IMR-90 (cell line): ENCODE measurements around the gene IL17F. TPM values are rescaled to one million over a fixed set of nuclear protein-coding genes. Genes with fewer than 3 reads are reported as not detected.

Experiments used
- ATAC-seq: fragments of 200-7000 bp; cut with Tn5 transposase; 2 replicates; pipeline ENCODE4 v1.9.1; 2020; ENCODE audit warnings: low read depth, mild to moderate bottlenecking, moderate library complexity
- BruUV-seq: library from RNA; stranded (reverse); fragments of 400-500 nt; replicated peaks from 2 replicates; lab custom pipeline; 2021; lab: Mats Ljungman, UMichigan
- CTCF ChIA-PET: fragments of 300-600 bp; formaldehyde crosslinking; extraction: SDS; loops from one replicate; lab custom pipeline; 2021; ENCODE audit warnings: antibody characterized with exemption; lab: Yijun Ruan, JAX
- POLR2A ChIA-PET: fragments of 300-600 bp; sonication (Branson Sonifier 250); formaldehyde crosslinking; loops from one replicate; lab custom pipeline; 2022; ENCODE audit warnings: antibody characterized with exemption; ENCODE audit not compliant: unreplicated experiment; lab: Charles Lee
- DNase-seq: peaks from one replicate; pipeline ENCODE4 v3.0.0; 2013
- H2AFZ ChIP-seq: replicated peaks from 2 replicates; pipeline ENCODE3; 2013; ENCODE audit warnings: low read length, mild to moderate bottlenecking; ENCODE audit not compliant: poor library complexity
- H2AK5ac ChIP-seq: 2 replicates; pipeline ENCODE4 v1.6.1; 2013; ENCODE audit warnings: low read depth, low read length, inconsistent platforms
- H2AK9ac ChIP-seq: replicated peaks from 2 replicates; pipeline ENCODE3; 2013; ENCODE audit warnings: mild to moderate bottlenecking, low read depth, low read length, moderate library complexity; ENCODE audit not compliant: poor library complexity
- H2BK120ac ChIP-seq: 2 replicates; pipeline ENCODE4 v1.6.1; 2013; ENCODE audit warnings: low read depth, low read length, inconsistent platforms
- H2BK15ac ChIP-seq: 3 replicates; pipeline ENCODE4 v1.6.1; 2013; ENCODE audit warnings: low read depth, low read length, inconsistent platforms
- H2BK20ac ChIP-seq: 2 replicates; pipeline ENCODE4 v1.6.1; 2013; ENCODE audit warnings: low read depth, mild to moderate bottlenecking, inconsistent platforms, low read length, moderate library complexity
- H2BK5ac ChIP-seq: 2 replicates; pipeline ENCODE4 v1.6.1; 2013; ENCODE audit warnings: mild to moderate bottlenecking, low read depth, low read length, inconsistent platforms; ENCODE audit not compliant: poor library complexity, severe bottlenecking
- H3K14ac ChIP-seq: replicated peaks from 2 replicates; pipeline ENCODE4 v1.6.1; 2013; ENCODE audit warnings: low read depth, low read length, inconsistent platforms
- H3K18ac ChIP-seq: 2 replicates; pipeline ENCODE4 v1.6.1; 2013; ENCODE audit warnings: low read depth, low read length, control low read depth
- H3K23ac ChIP-seq: 2 replicates; pipeline ENCODE4 v1.6.1; 2013; ENCODE audit warnings: low read depth, low read length, inconsistent platforms
- H3K27ac ChIP-seq: 2 replicates; pipeline ENCODE4 v1.5.1; 2013; ENCODE audit warnings: mild to moderate bottlenecking, control low read depth, low read length; ENCODE audit not compliant: insufficient read depth
- H3K27me3 ChIP-seq: 2 replicates; pipeline ENCODE4 v1.6.1; 2013; ENCODE audit warnings: low read length; ENCODE audit not compliant: control insufficient read depth, insufficient read depth
- H3K36me3 ChIP-seq: 2 replicates; pipeline ENCODE4 v1.6.1; 2013; ENCODE audit warnings: low read length, mixed read lengths; ENCODE audit not compliant: control insufficient read depth, insufficient read depth
- H3K4ac ChIP-seq: 2 replicates; pipeline ENCODE4 v1.6.1; 2013; ENCODE audit warnings: low read depth, low read length, inconsistent platforms
- H3K4me1 ChIP-seq: 2 replicates; pipeline ENCODE4 v1.6.1; 2013; ENCODE audit warnings: low read length, mixed read lengths; ENCODE audit not compliant: control insufficient read depth, insufficient read depth
- H3K4me2 ChIP-seq: 2 replicates; pipeline ENCODE4 v1.6.1; 2013; ENCODE audit warnings: low read depth, mild to moderate bottlenecking, control low read depth, low read length, moderate library complexity
- H3K4me3 ChIP-seq: 2 replicates; pipeline ENCODE4 v1.5.1; 2013; ENCODE audit warnings: low read depth, mild to moderate bottlenecking, control low read depth, low read length, moderate library complexity; ENCODE audit not compliant: insufficient read depth
- H3K56ac ChIP-seq: 2 replicates; pipeline ENCODE4 v1.6.1; 2013; ENCODE audit warnings: low read length, inconsistent platforms; ENCODE audit not compliant: insufficient read depth; ENCODE audit errors: extremely low read depth
- H3K79me1 ChIP-seq, 2 experiments: 2 replicates each; pipeline ENCODE4 v1.6.1; 2013; ENCODE audit warnings: low read length in 2 of 2, inconsistent platforms in 1 of 2, low read depth in 1 of 2
- H3K9ac ChIP-seq: 2 replicates; pipeline ENCODE4 v1.6.1; 2013; ENCODE audit warnings: low read depth, low read length, control low read depth
- H3K9me1 ChIP-seq: 2 replicates; pipeline ENCODE4 v1.6.1; 2013; ENCODE audit warnings: low read length, inconsistent platforms; ENCODE audit not compliant: insufficient read depth
- H3K9me3 ChIP-seq: 2 replicates; pipeline ENCODE4 v1.6.1; 2013; ENCODE audit warnings: low read length; ENCODE audit not compliant: control insufficient read depth, insufficient read depth
- H4K20me1 ChIP-seq: 2 replicates; pipeline ENCODE4 v1.6.1; 2013; ENCODE audit warnings: low read length, inconsistent platforms; ENCODE audit not compliant: insufficient read depth
- H4K5ac ChIP-seq: 2 replicates; pipeline ENCODE4 v1.6.1; 2013; ENCODE audit warnings: mild to moderate bottlenecking, low read depth, low read length, control low read depth
- H4K8ac ChIP-seq, 2 experiments: 2 replicates each; pipeline ENCODE4 v1.6.1; 2013; ENCODE audit warnings: low read depth in 2 of 2, low read length in 2 of 2, control low read depth in 1 of 2, inconsistent platforms in 1 of 2
- H4K91ac ChIP-seq: 2 replicates; pipeline ENCODE4 v1.6.1; 2013; ENCODE audit warnings: low read depth, low read length, inconsistent platforms; ENCODE audit not compliant: insufficient read depth
- MAFK ChIP-seq: IDR thresholded peaks from 2 replicates; pipeline ENCODE4 v1.6.1; 2012; ENCODE audit warnings: low read depth, low read length, improper control_type of control experiment
- NFE2L2 ChIP-seq: fragments of 150-350 bp; IDR thresholded peaks from 2 replicates; pipeline ENCODE4 v1.6.1; 2016; ENCODE audit warnings: low read depth, mild to moderate bottlenecking, low read length
- RCOR1 ChIP-seq: IDR thresholded peaks from 2 replicates; pipeline ENCODE4 v1.6.1; 2012; ENCODE audit warnings: mild to moderate bottlenecking, low read length, improper control_type of control experiment; ENCODE audit not compliant: insufficient replicate concordance
- WGBS, 2 experiments: methylation state at CpG; one replicate each; pipeline versions ENCODE4 v1.1.5 to v1.1.7; 2013; ENCODE audit warnings: missing lambda C conversion rate in 2 of 2; ENCODE audit not compliant: insufficient read length in 1 of 2; ENCODE audit errors: extremely low coverage in 2 of 2; 5-methylcytosine and 5-hydroxymethylcytosine counted together
- dilution Hi-C: fragments of 300-500 bp; cut with HindIII; formaldehyde crosslinking; loops from one replicate; pipeline ENCODE4 v1.14.3; 2018; ENCODE audit warnings: low sequenced_read_pairs; ENCODE audit not compliant: unreplicated experiment
- in situ Hi-C: fragments of 300-500 bp; cut with MboI; formaldehyde crosslinking; loops from 3 replicates; pipeline ENCODE4 v1.14.3; 2019; ENCODE audit warnings: low sequenced_read_pairs, inconsistent platforms, mixed read lengths
- intact Hi-C: fragments of 100-400 bp; cut with micrococcal nuclease; formaldehyde crosslinking; loops from 2 replicates; pipeline ENCODE4 v1.10.0; 2022
- polyA plus RNA-seq, 3 experiments: library from polyadenylated mRNA; depleted of rRNA; stranded (reverse); fragments of >200 nt; gene quantifications; 2 replicates each; pipeline ENCODE4 v1.2.3, GENCODE V29; 2012; ENCODE audit warnings: low replicate concordance in 1 of 3
- total RNA-seq: library from RNA; depleted of rRNA; stranded (reverse); fragments of >200 nt; gene quantifications from 2 replicates; pipeline ENCODE4 v1.2.3, GENCODE V29; 2012

IL17F gene
- total and polyA plus RNA-seq, 2 of the 4 experiments (the other 2 are of a cell fraction) = not detected

DNA sequence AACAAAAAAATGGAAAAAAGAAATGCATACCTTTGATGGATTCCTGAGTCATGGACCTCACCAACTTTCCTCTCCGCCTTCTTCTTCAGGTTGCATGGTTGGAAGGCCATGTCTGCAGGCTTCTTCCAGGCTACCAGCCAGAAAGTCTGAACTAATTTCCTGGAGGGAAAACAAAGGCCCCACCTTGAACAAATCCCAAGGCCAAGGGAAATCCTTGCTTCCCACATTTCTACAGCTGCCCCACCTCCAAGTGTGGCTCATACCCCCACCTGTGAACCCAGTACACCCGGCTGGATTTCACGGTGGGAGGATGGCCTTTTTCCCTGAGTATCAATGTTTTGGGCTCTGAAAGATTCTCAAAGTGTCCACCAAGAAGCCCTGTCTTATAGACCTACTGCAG, 35.7 kb downstream of the IL17F start:
- Histone ChIP-seq H3K4ac (no peak overlapping the region), H3K9ac (no peak overlapping the region)
- no TSS peak for BruUV-seq

More for the DNA sequence above, 35.7 kb downstream of the IL17F start:
- Histone ChIP-seq H3K27ac (no peak overlapping the region), H3K23ac (no peak overlapping the region), H4K8ac (no peak overlapping the region), H2AK5ac (no peak overlapping the region), H3K9me1 (no peaks in the 10 kb centered on the region), H3K9me3 (no peaks in the 10 kb centered on the region), H3K36me3 (no peaks in the 10 kb centered on the region), H4K20me1 (no peaks in the 10 kb centered on the region), H2AFZ (peak overlapping the region; percentile 21), H2AK9ac (no peak overlapping the region), H2BK5ac (no peak overlapping the region), H2BK120ac (no peak overlapping the region), H3K79me1 (no peaks in the 10 kb centered on the region), H3K4me3 (no peak overlapping the region), H4K5ac (no peak overlapping the region), H2BK15ac (no peak overlapping the region), H4K91ac (no peak overlapping the region), H3K18ac (no peak overlapping the region), H2BK20ac (no peak overlapping the region), H3K56ac (no peak overlapping the region), H3K4me1 (no peaks in the 10 kb centered on the region), H3K14ac (no peak overlapping the region), H3K4me2 (no peak overlapping the region), H3K27me3 (no peaks in the 10 kb centered on the region)
- dilution Hi-C loops = no loop called here
- no CpG with 5 or more reads among the region's 3 CpGs for WGBS, 2 experiments
- TF ChIP-seq MAFK (no peak), RCOR1 (no peak), NFE2L2 (no peak)
- intact Hi-C loops = no loop called here
- POLR2A ChIA-PET = no interaction called here
- in situ Hi-C loops = no loop called here
- CTCF ChIA-PET = no interaction called here
- DNase-seq (no peak), ATAC-seq (no peak)
